H1 (cell line): ENCODE results near the gene HES1. TPM values are rescaled to one million over a fixed set of nuclear protein-coding genes. Genes with fewer than 3 reads are reported as not detected.

ENCODE experiments used
- CTCF ChIA-PET: fragments of 300-600 bp; sonication (Branson Sonifier 250); formaldehyde crosslinking; loops from one replicate; lab custom pipeline; 2021; ENCODE audit not compliant: partially characterized antibody; lab: Charles Lee
- POLR2A ChIA-PET: fragments of 300-600 bp; sonication (Branson Sonifier 250); formaldehyde crosslinking; loops from one replicate; lab custom pipeline; 2021; ENCODE audit warnings: inconsistent platforms; ENCODE audit not compliant: partially characterized antibody; lab: Charles Lee
- DNase-seq, 2 experiments: peaks; one replicate each; pipeline versions ENCODE4 v3.0.0 to v3.0.0-alpha.2; 2010 to 2022; ENCODE audit warnings: low spot score in 2 of 2, low read depth in 1 of 2, mixed read lengths in 1 of 2
- FAIRE-seq: peaks from 2 replicates; lab custom pipeline; 2011; peaks lifted over from hg19 to GRCh38; lab: Jason Lieb, UNC
- H2AFZ ChIP-seq: 2 replicates; pipeline ENCODE4 v1.8.1; 2012; ENCODE audit warnings: low read length, inconsistent platforms
- H2AK5ac ChIP-seq: 2 replicates; pipeline ENCODE4 v1.6.1; 2013; ENCODE audit warnings: low read depth, low read length
- H2BK120ac ChIP-seq: replicated peaks from 2 replicates; pipeline ENCODE3; 2013; ENCODE audit warnings: low read depth, low read length, inconsistent platforms
- H2BK12ac ChIP-seq: 2 replicates; pipeline ENCODE4 v1.6.1; 2013; ENCODE audit warnings: low read depth, low read length
- H2BK15ac ChIP-seq: 2 replicates; pipeline ENCODE4 v1.6.1; 2013; ENCODE audit warnings: low read length
- H2BK20ac ChIP-seq: 2 replicates; pipeline ENCODE4 v1.6.1; 2013; ENCODE audit warnings: low read length
- H2BK5ac ChIP-seq: 2 replicates; pipeline ENCODE4 v1.6.1; 2013; ENCODE audit warnings: low read depth, low read length
- H3K14ac ChIP-seq: 2 replicates; pipeline ENCODE4 v1.6.1; 2013; ENCODE audit warnings: inconsistent platforms; ENCODE audit not compliant: insufficient read length
- H3K18ac ChIP-seq: 2 replicates; pipeline ENCODE4 v1.6.1; 2013; ENCODE audit warnings: low read length; ENCODE audit errors: extremely low read depth
- H3K23ac ChIP-seq: 2 replicates; pipeline ENCODE4 v1.6.1; 2013; ENCODE audit warnings: inconsistent platforms; ENCODE audit not compliant: insufficient read length
- H3K23me2 ChIP-seq: 2 replicates; pipeline ENCODE4 v1.6.1; 2013; ENCODE audit warnings: low read depth, low read length
- H3K27ac ChIP-seq: 2 replicates; pipeline ENCODE4 v1.6.1; 2011; ENCODE audit warnings: low read depth, low read length, inconsistent platforms
- H3K27me3 ChIP-seq, 4 experiments: replicated peaks in 1 of 4; 1 replicate in 1 of 4; 2 replicates in 3 of 4; pipeline versions ENCODE4 v1.6.1 to v1.8.1; 2011 to 2013; ENCODE audit warnings: low read length in 3 of 4, mild to moderate bottlenecking in 3 of 4, inconsistent platforms in 2 of 4, mixed read lengths in 2 of 4, moderate library complexity in 1 of 4; ENCODE audit not compliant: control insufficient read depth in 3 of 4, insufficient read depth in 3 of 4; ENCODE audit errors: extremely low read depth in 1 of 4
- H3K36me3 ChIP-seq, 4 experiments: 2 replicates each; pipeline versions ENCODE4 v1.6.1 to v1.8.1; 2011 to 2013; ENCODE audit warnings: mild to moderate bottlenecking in 4 of 4, low read length in 3 of 4, moderate library complexity in 2 of 4, control low read depth in 1 of 4, inconsistent platforms in 1 of 4; ENCODE audit not compliant: insufficient read depth in 4 of 4, control insufficient read depth in 2 of 4
- H3K4ac ChIP-seq: replicated peaks from 2 replicates; pipeline ENCODE3; 2013; ENCODE audit warnings: low read length, low read depth, mixed read lengths, inconsistent platforms; ENCODE audit not compliant: insufficient read length
- H3K4me1 ChIP-seq, 4 experiments: replicated peaks in 1 of 4; 1 replicate in 1 of 4; 2 replicates in 3 of 4; pipeline versions ENCODE4 v1.6.1 to v1.8.1; 2011 to 2013; ENCODE audit warnings: low read length in 3 of 4, inconsistent platforms in 2 of 4, mixed read lengths in 1 of 4; ENCODE audit not compliant: insufficient read depth in 4 of 4, control insufficient read depth in 3 of 4
- H3K4me2 ChIP-seq, 2 experiments: 2 replicates each; pipeline versions ENCODE4 v1.6.1 to v1.8.1; 2011 to 2013; ENCODE audit warnings: low read depth in 2 of 2, low read length in 2 of 2, control low read depth in 1 of 2, inconsistent platforms in 1 of 2, mild to moderate bottlenecking in 1 of 2; ENCODE audit not compliant: insufficient read depth in 1 of 2
- H3K4me3 ChIP-seq, 4 experiments: fragments of 200-600, 300-600 bp in 1 of 4; sonication (generic), shearing (Covaris generic), sonication (Bioruptor Twin) in 1 of 4; 2 replicates each; pipeline versions ENCODE4 v1.5.1 to v1.8.1; 2011 to 2016; ENCODE audit warnings: low read length in 4 of 4, low read depth in 3 of 4, control low read depth in 2 of 4, inconsistent platforms in 2 of 4, mild to moderate bottlenecking in 2 of 4, mixed read lengths in 1 of 4, moderate library complexity in 1 of 4; ENCODE audit not compliant: insufficient read depth in 2 of 4; ENCODE audit errors: extremely low read depth in 1 of 4
- H3K56ac ChIP-seq: replicated peaks from 2 replicates; pipeline ENCODE3; 2013; ENCODE audit warnings: low read depth, mild to moderate bottlenecking, mixed read lengths, low read length, inconsistent platforms; ENCODE audit not compliant: insufficient read length
- H3K79me1 ChIP-seq: 2 replicates; pipeline ENCODE4 v1.6.1; 2013; ENCODE audit warnings: low read depth, low read length, control low read depth
- H3K79me2 ChIP-seq, 2 experiments: 2 replicates each; pipeline versions ENCODE4 v1.6.1 to v1.8.1; 2012 to 2013; ENCODE audit warnings: low read length in 2 of 2, mild to moderate bottlenecking in 2 of 2, inconsistent platforms in 1 of 2; ENCODE audit not compliant: insufficient read depth in 2 of 2, control insufficient read depth in 1 of 2
- H3K9ac ChIP-seq, 4 experiments: replicated peaks in 1 of 4; 1 replicate in 1 of 4; 2 replicates in 3 of 4; pipeline versions ENCODE4 v1.6.1 to v1.8.1; 2011 to 2013; ENCODE audit warnings: low read depth in 3 of 4, low read length in 3 of 4, control low read depth in 2 of 4, mild to moderate bottlenecking in 2 of 4, moderate library complexity in 2 of 4, inconsistent platforms in 1 of 4; ENCODE audit errors: extremely low read depth in 1 of 4
- H3K9me3 ChIP-seq, 2 experiments: 2 replicates each; pipeline versions ENCODE4 v1.6.1 to v1.8.1; 2012 to 2013; ENCODE audit warnings: mild to moderate bottlenecking in 2 of 2, moderate library complexity in 2 of 2, control low read depth in 1 of 2, inconsistent platforms in 1 of 2, low read depth in 1 of 2, low read length in 1 of 2, mixed read lengths in 1 of 2; ENCODE audit not compliant: insufficient read depth in 2 of 2
- H4K20me1 ChIP-seq, 2 experiments: replicated peaks in 1 of 2; 2 replicates each; pipeline versions ENCODE3 to v1.8.1; 2011 to 2013; ENCODE audit warnings: inconsistent platforms in 2 of 2, low read length in 2 of 2, mild to moderate bottlenecking in 1 of 2; ENCODE audit not compliant: insufficient read depth in 2 of 2, control insufficient read depth in 1 of 2
- H4K5ac ChIP-seq: 2 replicates; pipeline ENCODE4 v1.6.1; 2013; ENCODE audit warnings: low read length, low read depth, mixed read lengths, inconsistent platforms; ENCODE audit not compliant: insufficient read length
- H4K8ac ChIP-seq: 2 replicates; pipeline ENCODE4 v1.8.0; 2013; ENCODE audit warnings: mild to moderate bottlenecking, moderate library complexity, low read length, inconsistent platforms; ENCODE audit not compliant: insufficient read depth; ENCODE audit errors: extremely low read depth
- H4K91ac ChIP-seq: replicated peaks from 2 replicates; pipeline ENCODE3; 2013; ENCODE audit warnings: low read length, mixed read lengths, inconsistent platforms; ENCODE audit not compliant: insufficient read length
- ATF3 ChIP-seq: IDR thresholded peaks from 2 replicates; pipeline ENCODE4 v1.6.1; 2011; ENCODE audit warnings: low read depth, mild to moderate bottlenecking, low read length; ENCODE audit not compliant: insufficient read depth
- BCL11A ChIP-seq, 2 experiments: IDR thresholded peaks; one replicate each; pipeline ENCODE4 v1.6.1; 2011; ENCODE audit warnings: low read depth in 2 of 2, low read length in 2 of 2, mild to moderate bottlenecking in 2 of 2
- CBX5 ChIP-seq: fragments of 300-800, 300-1000 bp; sonication (generic); IDR thresholded peaks from 2 replicates; pipeline ENCODE4 v1.7.1; 2016; ENCODE audit warnings: antibody characterized with exemption, low read length, low read depth
- MAFK ChIP-seq: IDR thresholded peaks from 2 replicates; pipeline ENCODE4 v1.6.1; 2012; ENCODE audit warnings: low read depth, mild to moderate bottlenecking, improper control_type of control experiment, low read length
- NRF1 ChIP-seq: IDR thresholded peaks from 2 replicates; pipeline ENCODE4 v1.6.1; 2011; ENCODE audit warnings: mild to moderate bottlenecking, low read depth, low read length, improper control_type of control experiment
- PHF8 ChIP-seq: fragments of 200-600 bp; sonication (generic); conservative IDR thresholded peaks from 2 replicates; pipeline ENCODE4 v1.7.1; 2012; ENCODE audit warnings: low read depth, mild to moderate bottlenecking, inconsistent platforms, low read length, moderate library complexity
- SP1 ChIP-seq: IDR thresholded peaks from 2 replicates; pipeline ENCODE4 v1.6.1; 2011; ENCODE audit warnings: low read depth, low read length
- SRF ChIP-seq: IDR thresholded peaks from 2 replicates; pipeline ENCODE4 v1.6.1; 2011; ENCODE audit warnings: mild to moderate bottlenecking, low read depth, low read length, moderate library complexity
- TAF7 ChIP-seq: optimal IDR thresholded peaks from 2 replicates; pipeline ENCODE3; 2011; ENCODE audit warnings: low read depth, mild to moderate bottlenecking, inconsistent platforms, low read length, moderate library complexity, borderline replicate concordance
- WGBS, 2 experiments: shearing (Covaris generic) in 1 of 2; methylation state at CpG; one replicate each; pipeline versions ENCODE4 v1.1.6 to v1.1.7; 2013 to 2015; ENCODE audit warnings: low lambda C conversion rate in 2 of 2, mixed read lengths in 2 of 2, inconsistent platforms in 1 of 2, low coverage in 1 of 2, missing lambda C conversion rate in 1 of 2; ENCODE audit not compliant: insufficient replicate concordance in 2 of 2, insufficient coverage in 1 of 2, insufficient read length in 1 of 2; ENCODE audit errors: extremely low coverage in 1 of 2, missing lambda C conversion rate in 1 of 2; 5-methylcytosine and 5-hydroxymethylcytosine counted together
- polyA plus RNA-seq, 7 experiments: library from polyadenylated mRNA; depleted of rRNA in 3 of 7; stranded (reverse) in 5 of 7; unstranded in 2 of 7; fragments of >200 nt in 5 of 7; fragments of 200-250 nt in 2 of 7; gene quantifications; 1 replicate in 5 of 7; 2 replicates in 1 of 7; 4 replicates in 1 of 7; pipeline versions ENCODE4 v1.2.1 to v1.2.3, GENCODE V29; 2011 to 2013; ENCODE audit warnings: missing spikeins in 2 of 7, mixed read lengths in 2 of 7
- total RNA-seq: library from RNA; stranded (reverse); fragmentation: NEBNext Ultra II Directional; extraction: Animal tissue kit (Norgen Biotek cat#: 25700); gene quantifications from 2 replicates; pipeline ENCODE4 v1.2.1, GENCODE V29; 2021

Gene HES1
- total and polyA plus RNA-seq, 2 of the 8 experiments (the other 6 are each of a cell fraction or from before 2014, with no cell fraction given) = 7.9 to 12.9 TPM

- Histone ChIP-seq H2BK5ac (peak overlapping the region; percentile 93; the same call in 1 of the 2 replicates), H2BK120ac (peak overlapping the region; percentile 50), H3K23me2 (peaks cover 12% of the 10 kb centered on the region; the same call in 1 of the 2 replicates), H4K20me1 (peaks cover 0 to 7% of the 10 kb centered on the region in 2 experiments), H3K9ac (peak overlapping the region in 3 of 4 experiments; percentile 41 to 57 (median 45); a peak in 5 of 7 replicates), H2BK15ac (no peak overlapping the region), H3K23ac (no peak overlapping the region), H3K4ac (no peak overlapping the region), H3K18ac (peak overlapping the region; percentile 86), H3K4me1 (peaks cover 11 to 33% (median 20%) of the 10 kb centered on the region in 4 experiments), H3K14ac (no peak overlapping the region), H3K9me3 (no peaks in the 10 kb centered on the region), H3K79me1 (no peaks in the 10 kb centered on the region), H2BK20ac (0 out of 2 replicates have a peak overlapping the region, but pooled peaks have one; percentile 72), H4K5ac (peak overlapping the region; percentile 77), H4K91ac (peak overlapping the region; percentile 89), H3K27me3 (peaks cover 0 to 13% (median 7%) of the 10 kb centered on the region in 4 experiments; a peak in 3 of 7 replicates), H3K27ac (peak overlapping the region; percentile 34), H3K36me3 (peaks cover 0 to 7% (median 2%) of the 10 kb centered on the region in 4 experiments; a peak in 2 of 8 replicates), H3K79me2 (peaks cover 0 to 15% of the 10 kb centered on the region in 2 experiments; a peak in 2 of 4 replicates), H4K8ac (peak overlapping the region; percentile 82; the same call in 1 of the 2 replicates), H2AK5ac (no peak overlapping the region), H3K56ac (peak overlapping the region; percentile 78), H2BK12ac (peak overlapping the region; percentile 89; the same call in 1 of the 2 replicates), H3K4me2 (peak overlapping the region; percentile 78 to 86), H3K4me3 (peak overlapping the region; percentile 26 to 73 (median 38)), H2AFZ (no peak overlapping the region)
- FAIRE-seq (no peak), DNase-seq (peak in 1 of 2 experiments; percentile 79)
- ChIA-PET POLR2A (interaction anchor here (0.6 to 2.9 kb wide), 17 partner anchors 9 to 332 kb away, joined by 3 to 21 read pairs (median 4); no protein-coding TSS in a partner anchor), CTCF (interaction anchor here (0.6 to 5.0 kb wide), 13 partner anchors 9 to 192 kb away, joined by 3 to 23 read pairs (median 6); no protein-coding TSS in a partner anchor)
- 2% methylated on average over 36 of the region's 71 CpGs; no CpG with 5 or more reads in 1 of the 2 experiments for WGBS, 2 experiments
- TF ChIP-seq NRF1 (no peak), BCL11A (IDR thresholded peaks at IDR 0.05; ENCODE audit: low read depth in 2 of 2, low read length in 2 of 2) (no peak), PHF8 (no peak; the same call in 1 of the 2 replicates), MAFK (no peak), SP1 (peak; percentile 69), CBX5 (no peak), TAF7 (peak; percentile 60), SRF (no peak), ATF3 (no peak)
Observed at GRCh38 chr3:194140520-194141414, 4.8 kb downstream of the HES1 start.
